GM18870 (cell line): ENCODE results near the gene RCBTB1.
"Not testable (repeated sequence)": the region's sequence is repeated elsewhere in the genome, so short reads cannot be mapped to it uniquely, and the experiment has no call there.

ENCODE experiments used
- ATAC-seq: cut with Tn5 transposase; IDR thresholded peaks from one replicate; pipeline ENCODE4 v1.9.1; 2021; ENCODE audit warnings: moderate library complexity; ENCODE audit not compliant: unreplicated experiment

RCBTB1 gene

DNA sequence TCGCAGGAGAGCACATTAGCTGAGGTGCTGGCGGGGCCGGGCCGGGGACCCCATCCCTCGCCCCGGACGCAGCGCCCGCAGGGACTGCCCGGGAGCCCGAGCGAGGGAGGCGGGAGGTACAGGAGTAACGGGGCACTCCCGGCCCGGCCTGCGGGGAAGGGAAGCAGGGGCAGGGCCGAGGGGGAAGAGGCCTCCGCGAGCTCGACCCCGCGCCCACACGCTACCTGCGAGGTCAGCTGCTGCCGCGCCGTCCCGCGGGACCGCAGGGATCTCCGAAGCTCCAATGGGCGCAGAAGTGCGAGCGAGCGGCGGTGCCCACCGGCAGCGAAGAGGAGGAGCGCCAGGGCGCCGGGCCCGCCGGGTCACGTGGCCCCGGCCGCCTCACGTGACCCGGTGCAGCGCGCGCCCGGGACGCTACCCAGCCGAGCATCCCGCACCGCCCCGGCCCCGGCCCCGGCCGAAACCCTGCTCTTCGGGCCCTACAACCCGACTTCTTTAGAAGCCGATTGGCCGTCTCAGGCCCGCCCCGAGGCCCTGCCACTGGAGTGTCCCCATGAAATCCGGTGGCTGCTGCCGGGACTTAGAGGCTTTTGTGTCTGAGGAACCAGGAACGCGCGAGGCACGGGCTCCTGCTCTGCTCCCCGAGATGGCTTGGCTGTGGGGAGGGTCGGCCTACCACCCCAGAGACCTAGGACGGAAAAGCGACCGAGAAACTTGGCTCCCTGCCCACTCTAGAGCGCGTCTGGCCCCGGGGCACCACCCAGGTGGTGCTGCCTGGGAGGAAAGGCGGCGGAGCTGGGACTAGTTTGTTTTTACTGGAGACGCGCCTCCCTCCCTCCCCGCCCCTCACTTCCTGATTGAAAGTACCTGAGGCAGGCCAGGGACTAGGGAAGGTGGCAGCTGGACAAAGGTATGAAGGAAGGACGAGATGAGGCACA, at the start of gene RCBTB1:
Gene RCBTB1 (minus strand): TSS at position 339 of the 938 bp plus-strand sequence. CDS start 18,279 bp downstream, outside the sequence.
- peak; percentile 61 for ATAC-seq

DNA sequence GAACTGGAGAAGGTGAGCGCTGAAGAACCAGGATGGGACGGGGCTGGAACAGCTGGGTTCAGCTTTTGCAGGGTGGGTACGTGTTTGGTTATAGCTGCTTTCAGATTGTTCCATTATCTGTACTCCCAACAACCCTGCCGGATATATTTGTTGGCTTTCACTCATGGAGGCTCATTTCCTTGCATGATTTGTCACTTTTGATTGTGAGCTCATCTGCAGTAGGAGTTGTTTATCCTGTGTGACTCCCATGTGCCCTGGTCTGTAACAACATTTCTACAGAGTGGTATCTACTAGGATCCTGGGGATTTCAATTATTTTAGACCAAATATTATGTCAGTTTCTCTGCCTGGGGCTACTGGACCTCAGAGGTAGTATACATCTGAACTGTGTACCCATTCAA, 48.4 kb upstream of the RCBTB1 start:
- ATAC-seq = no peak

DNA sequence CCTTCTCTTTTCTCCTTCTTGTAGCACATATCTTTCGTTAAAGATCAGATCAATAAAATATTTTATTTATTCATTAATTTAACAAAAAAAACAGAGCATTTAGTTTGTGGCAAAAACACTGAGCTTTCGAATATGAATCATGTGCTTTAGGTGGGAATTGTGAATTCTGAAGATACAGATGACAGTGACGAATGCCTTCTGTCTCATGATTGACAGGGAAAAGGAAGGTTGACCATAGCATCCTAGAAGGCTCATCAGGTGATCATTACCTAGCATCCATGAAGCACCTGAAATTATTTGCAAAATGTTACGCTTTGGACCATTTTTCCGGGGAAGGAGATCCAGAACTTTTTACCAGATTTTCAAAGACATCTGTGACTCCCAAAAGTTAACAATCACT, 46.8 kb upstream of the RCBTB1 start:
- ATAC-seq = no peak

DNA sequence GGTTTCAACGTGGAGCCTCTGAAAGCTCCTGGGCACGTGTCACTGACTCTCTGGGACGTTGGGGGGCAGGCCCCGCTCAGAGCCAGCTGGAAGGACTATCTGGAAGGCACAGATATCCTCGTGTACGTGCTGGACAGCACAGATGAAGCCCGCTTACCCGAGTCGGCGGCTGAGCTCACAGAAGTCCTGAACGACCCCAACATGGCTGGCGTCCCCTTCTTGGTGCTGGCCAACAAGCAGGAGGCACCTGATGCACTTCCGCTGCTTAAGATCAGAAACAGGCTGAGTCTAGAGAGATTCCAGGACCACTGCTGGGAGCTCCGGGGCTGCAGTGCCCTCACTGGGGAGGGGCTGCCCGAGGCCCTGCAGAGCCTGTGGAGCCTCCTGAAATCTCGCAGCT, 45.2 kb upstream of the RCBTB1 start:
- no peak for ATAC-seq

DNA sequence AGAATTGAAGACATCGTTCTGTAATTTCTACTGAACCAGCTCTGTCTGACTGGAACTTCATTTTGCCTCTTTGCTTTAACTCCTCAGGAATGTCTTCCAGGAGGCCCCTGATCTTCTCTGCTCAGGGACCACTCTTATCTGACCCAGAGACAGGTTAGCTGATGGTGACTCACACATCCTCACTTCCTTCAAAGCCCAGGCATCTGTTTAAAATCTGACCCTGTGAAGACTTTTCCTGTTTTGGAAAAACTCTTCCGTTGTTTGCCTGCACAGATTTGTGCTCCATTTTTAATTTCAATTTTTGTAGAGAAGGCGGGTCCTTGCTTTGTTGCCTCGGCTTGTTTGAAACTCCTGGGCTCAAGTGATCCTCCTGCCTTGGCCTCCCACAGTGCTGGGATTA, 44.6 kb upstream of the RCBTB1 start:
- no peak for ATAC-seq

DNA sequence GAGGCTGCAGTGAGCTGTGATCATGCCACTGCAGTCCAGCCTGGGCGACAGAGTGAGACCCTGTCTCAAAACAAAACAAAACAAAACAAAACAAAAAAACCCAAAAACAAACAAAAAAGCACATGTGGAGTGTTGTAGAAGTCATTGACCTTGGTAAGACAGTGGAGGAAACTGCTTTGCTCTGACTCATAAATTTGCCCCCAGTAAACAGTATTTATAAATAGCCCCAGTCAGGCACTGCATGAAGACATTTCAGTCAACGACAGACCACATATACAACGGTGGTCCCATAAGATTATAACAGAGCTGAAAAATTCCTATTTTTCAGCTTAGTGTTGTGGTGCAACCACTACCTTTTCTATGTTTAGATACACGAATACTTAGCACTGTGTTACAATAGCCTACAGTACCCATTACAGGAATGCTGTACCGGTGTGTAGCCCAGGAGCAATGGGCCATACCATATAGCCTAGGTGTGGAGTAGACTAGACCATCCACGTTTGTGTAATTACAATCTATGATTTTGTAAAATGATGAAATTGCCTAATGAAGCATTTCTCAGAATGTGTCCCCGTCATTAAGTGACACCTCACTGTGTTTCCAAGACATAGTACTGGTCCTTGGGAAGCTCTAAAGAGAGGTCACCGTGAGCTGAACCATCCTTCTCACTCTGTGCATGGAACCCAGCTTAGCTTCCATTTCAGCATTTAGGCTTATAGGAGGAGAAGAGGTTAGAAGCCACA, 44.0 kb upstream of the RCBTB1 start:
- no peak for ATAC-seq

DNA sequence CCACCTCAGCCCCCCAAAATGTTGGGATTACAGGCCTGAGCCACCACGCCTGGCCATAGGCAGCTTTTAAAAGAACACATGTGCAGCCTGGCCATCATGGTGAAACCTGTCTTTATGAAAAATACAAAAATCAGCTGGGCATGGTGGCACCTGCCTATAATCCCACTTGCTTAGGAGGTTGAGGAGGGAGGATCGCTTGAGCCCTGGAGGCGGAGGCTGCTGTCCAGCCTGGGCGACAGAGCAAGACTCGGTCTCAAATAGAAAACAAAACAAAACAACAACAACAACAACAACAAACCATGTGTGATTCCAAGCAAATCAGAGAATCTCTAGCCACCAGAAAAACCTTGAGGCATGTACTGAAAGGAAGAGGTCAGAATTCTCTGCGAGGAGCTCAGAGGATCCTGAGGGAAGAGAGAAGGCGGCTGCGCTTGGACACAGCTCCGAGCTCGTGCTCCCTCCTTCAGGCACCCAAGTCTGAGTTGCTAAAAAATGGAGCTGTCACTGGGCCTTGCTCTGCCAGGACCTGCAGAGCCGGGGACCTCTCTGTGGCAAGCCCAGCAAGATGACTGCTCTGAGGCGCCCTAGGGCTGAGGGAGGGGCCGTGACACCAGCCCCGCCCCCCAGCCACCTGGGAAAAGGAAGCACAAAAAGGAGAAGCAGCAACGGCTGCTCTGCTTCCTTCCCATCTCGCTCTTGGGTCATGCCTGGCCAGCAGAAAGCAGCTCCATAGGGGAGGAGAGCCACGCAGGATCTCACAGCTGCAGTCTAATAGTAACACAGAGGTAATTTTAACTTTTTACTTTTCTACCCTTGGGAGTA, 42.7 kb upstream of the RCBTB1 start, which contains the start of gene ARL11:
Gene ARL11 (plus strand): TSS at position 677 of the 822 bp plus-strand sequence. CDS start 1,941 bp downstream, outside the sequence.
- ATAC-seq = peak; percentile 79

DNA sequence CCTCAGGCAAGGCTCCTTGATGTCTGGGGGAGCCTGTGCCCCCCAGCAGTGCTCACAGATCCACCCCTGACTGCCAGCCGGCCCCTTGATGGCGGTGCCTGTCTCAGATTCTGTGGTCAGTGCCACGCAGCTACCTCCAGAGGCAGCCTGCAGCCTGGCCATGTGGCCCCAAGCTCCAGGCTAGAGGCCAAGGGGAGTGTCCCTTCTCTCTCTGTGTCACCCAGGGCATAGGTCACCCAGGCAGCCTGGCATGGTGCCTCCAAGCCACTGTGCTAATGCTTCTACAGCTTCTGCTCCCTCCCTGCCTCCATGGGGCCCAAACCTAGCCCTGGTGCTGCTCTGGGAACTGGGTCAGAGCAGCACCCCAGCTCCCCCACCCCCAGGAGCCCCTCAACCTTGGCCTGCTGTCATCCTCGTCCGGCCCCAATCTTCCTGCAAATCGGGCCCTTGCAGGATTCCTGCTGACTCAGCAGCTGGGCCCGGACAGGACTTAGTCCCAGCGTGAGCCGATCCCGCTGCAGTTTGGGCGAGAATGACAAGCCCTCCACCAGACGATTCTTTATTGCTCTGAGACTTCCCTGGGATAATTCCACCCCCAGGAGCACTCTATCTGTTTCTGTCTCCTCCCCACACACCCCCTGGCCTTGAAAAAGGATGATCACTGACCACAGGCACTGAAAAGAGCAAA, 40.2 kb upstream of the RCBTB1 start:
- no peak for ATAC-seq

DNA sequence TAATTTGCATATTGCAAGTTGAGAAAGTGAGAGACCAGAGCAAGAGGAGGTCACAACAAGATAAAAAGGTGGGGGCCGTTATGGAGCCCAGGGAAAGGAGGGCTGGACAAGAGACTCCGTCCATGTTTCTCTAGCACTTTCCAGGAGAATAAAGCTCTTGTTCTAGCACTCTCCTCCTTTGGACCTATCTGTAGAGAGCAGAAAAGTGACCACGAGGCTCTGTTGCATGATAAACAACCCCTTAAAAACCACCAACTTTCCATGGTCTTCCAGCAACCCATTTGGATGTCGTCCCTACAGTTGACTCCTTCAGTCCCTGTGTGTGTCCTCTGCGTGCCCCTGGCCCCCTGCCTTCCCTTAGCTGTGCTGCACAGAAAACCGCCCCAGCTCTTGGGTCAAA, 38.9 kb upstream of the RCBTB1 start:
- ATAC-seq = no peak

DNA sequence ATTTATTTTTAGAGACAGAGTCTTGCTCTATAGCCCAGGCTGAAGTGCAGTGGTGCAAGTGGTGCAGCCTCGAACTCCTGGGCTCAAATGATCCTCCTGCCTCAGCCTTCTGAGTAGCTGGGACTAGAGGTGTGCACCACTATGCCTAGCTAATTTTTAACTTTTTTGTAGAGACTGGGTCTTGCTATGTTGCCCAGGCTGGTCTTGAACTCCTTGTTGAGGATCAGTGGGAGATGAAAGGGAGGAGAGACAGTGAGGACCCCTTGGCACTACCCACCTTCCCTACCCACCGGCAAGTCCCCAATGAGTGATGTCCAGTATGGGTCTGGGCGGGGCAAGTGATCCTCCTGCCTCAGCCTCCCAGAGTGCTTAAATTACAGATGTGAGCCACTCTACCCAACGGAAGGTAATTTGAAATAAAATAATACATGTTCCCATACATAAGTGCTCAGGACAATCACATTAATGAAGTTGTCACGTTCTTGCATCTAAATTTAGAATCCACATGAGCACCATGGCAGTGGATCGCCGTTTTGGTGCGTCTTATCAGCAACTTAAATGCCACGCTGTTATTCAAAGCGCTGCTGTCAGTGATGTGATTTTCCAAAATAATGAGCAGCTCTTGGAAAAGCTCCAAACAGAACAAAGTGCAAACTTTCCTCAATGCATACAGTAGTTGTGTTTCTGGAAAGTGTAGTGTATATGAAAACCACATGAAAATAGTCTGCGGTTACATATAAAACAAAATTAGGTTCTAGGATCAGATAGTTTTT, 37.0 kb upstream of the RCBTB1 start:
- ATAC-seq = no peak

DNA sequence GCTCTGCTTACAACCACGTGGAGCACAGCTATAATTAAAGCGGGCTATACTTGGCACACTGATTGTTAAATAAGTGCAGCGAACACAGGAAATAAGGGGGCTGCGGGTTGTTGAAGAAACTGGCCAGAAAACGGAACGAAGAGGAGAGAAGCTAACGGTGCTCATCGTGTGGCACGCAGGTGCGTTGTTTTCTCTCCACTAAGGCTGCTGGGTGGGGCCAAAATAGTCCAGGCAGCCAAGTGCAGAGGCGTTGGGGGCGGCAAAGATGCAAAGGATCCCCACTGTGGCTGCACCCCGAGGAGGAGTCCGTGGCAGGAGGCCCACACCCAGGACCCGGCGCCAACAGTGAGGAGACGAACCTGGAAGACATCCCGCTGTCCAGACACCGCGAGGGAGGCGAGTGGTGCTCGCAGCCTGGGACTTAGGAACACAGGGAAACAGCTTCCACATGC, 34.8 kb upstream of the RCBTB1 start:
- ATAC-seq = no peak

DNA sequence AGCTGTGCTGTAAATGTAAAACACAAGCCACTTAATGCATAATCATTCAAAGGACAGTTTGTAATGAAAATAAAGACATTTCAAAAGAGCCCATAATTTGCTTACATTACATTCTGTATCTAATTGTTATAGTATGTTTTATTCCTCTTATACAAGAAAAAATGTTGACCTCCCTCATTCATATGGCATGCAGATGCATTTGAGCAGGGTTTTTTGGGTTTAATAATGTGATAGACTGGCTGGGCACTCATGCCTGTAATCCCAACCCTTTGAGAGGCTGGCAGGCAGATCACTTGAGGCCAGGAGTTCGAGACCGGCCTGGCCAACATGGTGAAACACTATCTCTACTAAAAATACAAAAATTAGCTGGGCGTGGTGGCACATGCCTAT, 31.3 kb upstream of the RCBTB1 start:
- ATAC-seq = no peak

DNA sequence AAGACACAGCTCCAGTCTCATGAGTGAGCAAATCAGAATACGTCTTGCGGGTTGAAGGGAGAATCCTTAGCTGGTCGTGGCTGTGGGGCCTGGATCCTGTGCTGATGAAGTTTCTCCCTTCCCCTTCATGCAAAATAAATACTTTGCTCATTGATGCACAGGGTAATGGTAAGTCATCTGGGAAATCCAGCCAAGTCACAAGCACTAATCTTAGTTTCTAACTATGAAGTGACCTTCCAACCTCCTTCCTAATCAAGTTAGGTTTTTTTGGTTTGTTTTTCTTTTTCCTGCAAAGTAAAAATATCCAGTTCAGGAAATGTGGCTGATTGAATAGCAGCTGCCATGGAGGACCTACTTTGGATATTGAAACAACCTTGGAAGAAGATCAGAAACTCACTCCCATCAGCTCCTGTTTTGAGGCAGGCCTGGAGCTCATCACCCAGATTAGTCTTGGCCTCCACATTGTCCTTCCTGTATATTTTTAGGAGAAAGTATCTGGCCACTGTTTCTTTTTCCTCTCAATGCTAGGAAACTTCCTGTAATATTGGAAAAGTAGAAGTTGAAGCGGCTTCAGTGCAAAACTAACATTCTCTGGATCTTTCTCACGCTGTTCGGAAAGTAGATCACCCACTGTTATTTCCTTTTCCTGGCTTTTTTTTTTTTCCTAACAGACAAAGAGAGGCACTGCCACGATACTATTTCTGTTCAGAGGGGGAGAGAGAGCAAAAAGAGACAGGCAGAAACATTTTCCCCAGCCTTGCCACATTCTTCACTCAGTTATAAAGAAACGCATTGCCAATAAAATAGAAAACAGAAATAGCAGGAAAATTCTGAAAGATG, 30.7 kb upstream of the RCBTB1 start:
- ATAC-seq = no peak

DNA sequence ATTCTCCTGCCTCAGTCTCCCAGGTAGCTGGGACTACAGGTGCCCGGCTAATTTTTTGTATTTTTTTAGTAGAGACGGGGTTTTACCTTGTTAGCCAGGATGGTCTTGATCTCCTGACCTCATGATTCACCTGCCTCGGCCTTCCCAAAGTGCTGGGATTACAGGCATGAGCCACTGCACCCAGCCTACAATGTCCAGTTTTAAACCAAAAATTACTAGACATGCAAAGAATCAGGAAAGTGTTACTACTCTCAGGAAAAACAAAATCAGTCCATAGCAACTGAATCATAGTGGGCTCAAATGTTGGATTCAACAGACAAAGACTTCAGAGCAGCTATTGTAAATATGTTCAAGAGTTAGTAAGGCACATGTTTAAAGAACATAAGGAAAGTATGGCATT, 26.7 kb upstream of the RCBTB1 start:
- not testable (repeated sequence) for ATAC-seq

DNA sequence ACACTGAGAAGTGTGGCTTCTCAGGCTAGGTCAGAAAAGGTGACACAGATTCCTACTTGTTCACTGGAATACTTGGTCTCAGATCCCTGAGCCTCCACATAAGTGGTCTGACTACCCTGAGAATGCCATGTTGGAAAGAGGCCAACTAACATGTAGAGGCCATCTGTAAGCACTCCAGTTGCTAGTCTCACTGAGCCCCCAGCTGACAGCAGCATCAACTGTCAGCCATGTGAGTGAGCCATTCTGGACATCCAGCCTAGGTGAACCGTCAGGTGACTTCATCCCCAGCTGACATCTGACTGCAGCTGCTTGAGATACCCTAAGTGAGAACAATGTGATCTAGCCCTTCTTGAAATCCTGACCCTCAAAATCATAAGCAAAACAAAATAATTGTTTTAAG, 24.8 kb upstream of the RCBTB1 start:
- no peak for ATAC-seq

DNA sequence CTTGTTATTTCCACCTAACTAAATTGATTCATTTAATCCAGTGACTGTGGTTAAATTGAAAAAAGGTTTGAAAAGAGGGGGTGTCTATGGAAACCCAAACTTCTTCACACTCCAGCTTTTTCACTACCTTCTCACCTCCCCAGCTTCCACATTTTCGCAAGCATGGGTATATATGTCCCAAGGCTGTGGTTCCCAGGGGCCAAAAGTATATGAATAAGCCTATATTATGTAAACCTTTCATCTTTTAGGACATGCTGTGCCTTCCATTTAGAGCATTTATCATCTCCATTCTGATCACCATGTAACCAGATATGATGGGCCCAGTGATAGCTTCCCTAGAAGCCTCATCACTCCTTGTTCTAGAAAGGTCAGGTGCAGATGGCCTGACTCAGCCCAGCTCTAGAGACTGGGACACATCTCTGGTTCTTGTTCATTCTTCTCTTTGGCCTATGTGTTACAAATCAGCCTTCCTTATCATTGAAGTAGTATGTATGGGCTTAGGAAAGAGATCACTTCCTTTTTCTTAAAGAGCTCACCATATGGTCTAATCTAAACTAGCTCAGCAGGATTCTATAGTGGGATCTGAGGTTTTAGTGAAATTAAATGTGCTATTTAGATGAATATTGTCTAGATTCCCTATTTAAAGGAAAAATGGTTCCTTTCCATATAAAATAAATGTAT, 23.4 kb upstream of the RCBTB1 start:
- ATAC-seq = no peak

DNA sequence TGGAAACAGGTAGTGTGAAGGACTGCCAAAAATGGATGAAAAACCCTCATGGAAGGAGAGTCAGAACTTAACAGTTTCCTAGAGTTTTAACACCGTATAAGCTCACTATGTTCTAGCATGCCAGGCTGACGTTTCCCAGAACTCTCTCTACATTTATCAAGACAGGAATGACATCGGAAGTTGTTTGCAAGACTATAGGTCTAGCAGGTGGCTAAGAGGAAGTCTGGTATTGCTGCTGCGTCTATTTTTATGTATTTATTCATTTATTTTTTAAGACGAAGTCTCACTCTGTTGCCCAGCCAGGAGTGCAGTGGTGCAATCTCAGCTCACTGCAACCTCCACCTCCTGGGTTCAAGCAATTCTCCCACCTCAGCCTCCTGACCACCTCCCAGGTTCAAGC, 22.4 kb upstream of the RCBTB1 start:
- no peak for ATAC-seq
